ENCODE data around the gene DGKH. TPM values are rescaled to one million over a fixed set of nuclear protein-coding genes. Genes with fewer than 3 reads are reported as not detected.

Gene DGKH
- total RNA-seq, 1 donor = 16.0 TPM

DNA sequence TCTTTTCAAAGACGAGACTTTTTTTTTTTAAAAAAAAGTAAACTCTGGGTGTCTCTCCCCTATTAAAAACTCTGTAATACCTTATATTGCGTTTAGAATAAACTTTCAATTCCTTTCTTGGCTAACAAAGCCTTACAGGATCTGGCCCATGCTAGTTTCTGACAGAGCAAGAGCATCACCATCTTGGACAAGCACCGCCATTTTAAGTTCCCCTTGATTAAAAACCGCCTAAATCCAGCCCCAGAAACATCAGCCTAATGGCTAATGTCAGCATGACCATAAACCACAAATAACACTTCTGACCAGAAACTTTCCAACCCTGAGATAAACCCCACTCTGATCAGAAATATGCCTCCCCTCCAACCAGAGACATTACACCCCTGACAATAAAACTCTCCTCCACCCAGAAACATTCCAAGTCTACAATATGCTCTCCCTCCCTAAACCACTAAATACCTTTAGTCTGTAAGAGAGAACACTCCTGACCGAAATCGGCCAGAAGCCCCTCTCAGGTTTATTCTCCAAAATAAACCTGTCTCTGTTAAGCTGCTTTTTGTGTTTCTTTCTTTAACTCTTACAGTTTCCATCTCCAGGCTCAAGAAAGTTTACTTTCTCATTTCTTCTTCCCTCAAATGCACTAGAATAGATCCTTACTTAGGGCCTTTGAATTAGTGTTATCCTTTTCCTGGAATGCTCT is 221.9 kb downstream of the DGKH start:
- DNase-seq (ENCODE audit: low read depth) = no peak
- TF ChIP-seq, protein P1, sequence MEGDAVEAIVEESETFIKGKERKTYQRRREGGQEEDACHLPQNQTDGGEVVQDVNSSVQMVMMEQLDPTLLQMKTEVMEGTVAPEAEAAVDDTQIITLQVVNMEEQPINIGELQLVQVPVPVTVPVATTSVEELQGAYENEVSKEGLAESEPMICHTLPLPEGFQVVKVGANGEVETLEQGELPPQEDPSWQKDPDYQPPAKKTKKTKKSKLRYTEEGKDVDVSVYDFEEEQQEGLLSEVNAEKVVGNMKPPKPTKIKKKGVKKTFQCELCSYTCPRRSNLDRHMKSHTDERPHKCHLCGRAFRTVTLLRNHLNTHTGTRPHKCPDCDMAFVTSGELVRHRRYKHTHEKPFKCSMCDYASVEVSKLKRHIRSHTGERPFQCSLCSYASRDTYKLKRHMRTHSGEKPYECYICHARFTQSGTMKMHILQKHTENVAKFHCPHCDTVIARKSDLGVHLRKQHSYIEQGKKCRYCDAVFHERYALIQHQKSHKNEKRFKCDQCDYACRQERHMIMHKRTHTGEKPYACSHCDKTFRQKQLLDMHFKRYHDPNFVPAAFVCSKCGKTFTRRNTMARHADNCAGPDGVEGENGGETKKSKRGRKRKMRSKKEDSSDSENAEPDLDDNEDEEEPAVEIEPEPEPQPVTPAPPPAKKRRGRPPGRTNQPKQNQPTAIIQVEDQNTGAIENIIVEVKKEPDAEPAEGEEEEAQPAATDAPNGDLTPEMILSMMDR (IDR thresholded peaks at IDR 0.05; ENCODE audit: insufficient read depth, low read depth, low read length) = no peak
- H3K4me3 ChIP-seq (ENCODE audit: low read depth, low read length) = no peak overlapping the region

DNA sequence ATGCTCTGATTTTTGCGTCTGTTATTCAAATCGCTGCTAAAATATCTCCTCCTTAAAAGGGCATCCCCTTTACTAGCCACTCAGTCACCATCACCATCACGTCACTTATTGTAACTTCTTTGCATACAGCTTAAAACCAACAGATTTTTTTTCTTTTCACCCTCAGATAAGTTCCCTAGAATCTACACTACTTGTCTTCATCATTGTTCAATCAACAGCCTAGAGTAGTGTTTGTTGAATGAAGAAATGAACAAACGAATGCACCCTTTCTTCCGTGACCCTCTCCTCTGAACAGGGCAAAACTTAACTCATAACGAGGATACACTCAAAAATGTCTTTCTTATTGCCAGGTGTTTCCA is 222.4 kb downstream of the DGKH start:
- peak overlapping the region; percentile 88 for H3K4me3 ChIP-seq (ENCODE audit: low read depth, low read length)
- no peak for DNase-seq (ENCODE audit: low read depth)
- TF ChIP-seq, protein P1 (IDR thresholded peaks at IDR 0.05; ENCODE audit: insufficient read depth, low read depth, low read length) = no peak

DNA sequence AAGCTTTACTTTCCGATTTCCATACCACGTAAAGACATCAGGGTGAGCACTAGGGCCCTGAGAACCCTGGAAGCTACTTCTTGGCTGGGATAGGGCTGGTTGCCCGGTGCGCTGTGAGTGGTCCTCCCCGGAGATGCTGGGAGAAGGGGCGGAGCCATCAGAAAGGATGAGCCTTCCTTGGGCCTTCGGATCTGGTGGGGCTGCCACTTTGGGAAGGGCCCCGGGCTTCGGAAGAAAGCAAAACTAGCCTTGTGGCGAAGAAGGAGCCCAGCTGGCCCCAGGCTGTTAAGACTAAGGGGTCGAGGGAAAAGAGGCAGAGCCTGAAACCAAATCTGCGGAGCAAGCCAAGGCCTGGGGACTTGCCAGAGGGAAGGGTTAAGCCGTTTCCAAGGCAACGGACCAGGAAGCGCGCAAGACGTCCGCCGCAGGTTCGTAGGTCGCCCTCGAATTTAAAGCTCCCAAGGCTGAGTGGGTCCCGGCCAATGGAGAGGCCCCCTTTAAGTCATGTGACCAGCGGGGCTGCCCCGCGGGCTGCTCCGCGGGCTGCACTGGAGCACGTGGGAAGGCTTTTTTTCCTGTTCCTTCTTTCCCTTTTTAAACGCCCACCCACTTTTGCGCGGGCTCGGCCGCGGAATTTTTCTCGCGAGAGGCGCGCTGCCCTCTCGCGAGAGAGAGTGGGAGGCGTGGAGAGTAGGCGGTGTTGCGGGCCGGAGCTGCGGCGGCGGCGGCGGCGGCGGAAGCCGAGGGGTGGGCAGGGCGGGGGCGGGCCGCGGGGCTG is 223.1 kb downstream of the DGKH start:
- peak overlapping the region; percentile 88 for H3K4me3 ChIP-seq (ENCODE audit: low read depth, low read length)
- DNase-seq (ENCODE audit: low read depth) = peak; percentile 99
- TF ChIP-seq, protein P1 (IDR thresholded peaks at IDR 0.05; ENCODE audit: insufficient read depth, low read depth, low read length) = no peak

DNA sequence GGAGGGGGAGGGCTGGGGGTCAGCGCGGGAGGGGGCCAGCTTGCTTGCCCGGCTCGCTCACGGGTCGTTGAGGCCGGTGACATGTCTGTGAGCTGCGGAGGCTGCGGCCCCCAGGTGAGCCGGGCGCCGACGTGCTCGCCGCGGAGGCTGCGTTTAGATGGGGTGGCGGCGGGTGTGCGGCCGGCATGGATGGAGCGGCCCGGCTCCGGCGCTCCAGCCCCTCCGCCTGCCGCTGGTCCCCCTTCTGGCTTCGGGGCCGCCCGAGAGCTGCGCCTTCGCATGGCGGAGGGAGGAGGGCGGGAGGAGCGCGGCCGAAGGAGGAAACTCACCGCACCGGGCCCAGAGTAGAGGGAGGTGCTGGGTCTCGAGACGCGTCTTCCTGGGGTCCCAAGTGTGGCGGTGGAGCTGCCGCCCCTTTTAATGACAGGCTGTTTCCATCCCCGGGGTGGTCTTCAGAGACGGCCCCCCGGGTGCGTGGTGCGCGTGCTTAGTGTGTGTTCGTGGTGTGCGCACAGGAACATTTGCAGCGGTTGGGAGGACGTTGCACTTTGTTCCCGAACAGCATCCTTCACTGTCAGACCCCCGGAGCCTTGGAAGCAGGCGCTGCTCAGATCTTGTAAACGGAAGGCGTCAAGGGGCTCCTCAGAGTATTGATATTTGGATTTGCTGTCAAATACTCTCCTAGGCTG is 223.8 kb downstream of the DGKH start, which contains the start of gene AKAP11:
Gene AKAP11 (plus strand): TSS at position 38 of the 689 bp plus-strand sequence. CDS start 14,197 bp downstream, outside the sequence.
- DNase-seq (ENCODE audit: low read depth) = peak; percentile 54
- TF ChIP-seq, protein P1 (IDR thresholded peaks at IDR 0.05; ENCODE audit: insufficient read depth, low read depth, low read length) = no peak
- peak within 1 kb of the TSS; percentile 88 for H3K4me3 ChIP-seq (ENCODE audit: low read depth, low read length)

DNA sequence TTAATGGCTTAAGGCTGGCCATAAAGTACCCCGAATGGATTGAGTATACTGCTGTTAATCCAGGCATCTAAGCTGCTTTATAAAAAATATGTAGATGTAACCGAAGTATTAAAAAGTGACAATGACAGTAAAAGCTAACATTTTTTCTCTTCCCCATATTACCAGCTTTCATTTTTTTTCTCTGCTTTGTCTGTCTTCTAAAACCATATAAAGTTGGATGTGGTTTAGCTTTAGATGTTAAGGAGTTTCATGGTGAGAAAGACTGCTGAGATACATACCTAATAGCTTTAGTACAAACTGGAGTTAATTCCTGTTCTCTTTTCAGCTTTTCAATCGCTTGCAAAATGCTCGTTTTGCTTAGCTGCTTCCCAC is 224.3 kb downstream of the DGKH start:
- no peak for DNase-seq (ENCODE audit: low read depth)
- H3K4me3 ChIP-seq (ENCODE audit: low read depth, low read length) = peak overlapping the region; percentile 88
- TF ChIP-seq, protein P1 (IDR thresholded peaks at IDR 0.05; ENCODE audit: insufficient read depth, low read depth, low read length) = no peak

DNA sequence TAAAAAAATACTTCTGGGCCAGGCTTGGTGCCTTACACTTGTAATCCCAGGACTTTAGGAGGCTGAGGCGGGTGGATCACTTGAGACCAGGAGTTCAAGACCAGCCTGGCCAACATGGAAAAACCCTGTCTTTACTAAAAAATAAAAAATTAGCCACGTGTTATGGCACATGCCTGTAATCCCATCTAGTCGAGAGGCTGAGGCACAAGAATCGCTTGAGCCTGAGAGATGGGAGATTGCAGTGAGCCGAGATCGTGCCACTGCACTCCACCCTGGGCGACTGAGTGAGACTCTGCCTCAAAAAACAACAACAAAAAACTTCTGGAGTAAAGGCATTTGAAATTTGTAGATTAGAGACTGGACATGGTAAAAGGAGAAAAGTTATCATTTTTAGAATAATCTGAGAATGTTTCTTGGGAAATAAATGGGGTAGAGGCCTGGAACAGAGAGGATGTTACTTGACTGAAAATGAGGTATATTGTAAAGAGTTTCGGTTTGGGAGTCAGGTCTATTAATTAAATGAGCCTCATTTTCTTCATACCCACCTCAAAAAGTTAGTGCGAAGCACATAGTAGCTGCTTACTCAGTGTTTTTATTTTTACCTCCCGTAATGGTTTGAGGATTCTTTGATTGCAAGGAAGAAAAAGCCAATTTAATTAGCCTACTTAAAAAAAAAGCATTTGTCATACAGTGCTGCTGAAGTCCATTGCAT is 226.1 kb downstream of the DGKH start:
- TF ChIP-seq, protein P1 (IDR thresholded peaks at IDR 0.05; ENCODE audit: insufficient read depth, low read depth, low read length) = no peak

More for the DNA sequence above, 226.1 kb downstream of the DGKH start:
- no peak for DNase-seq (ENCODE audit: low read depth)
- H3K4me3 ChIP-seq (ENCODE audit: low read depth, low read length) = no peak overlapping the region
